Astrocyte of the spinal cord (primary cell): ENCODE measurements around the gene ALK.

ENCODE experiments used
- DNase-seq: peaks from one replicate; pipeline ENCODE4 v3.0.0; 2011; ENCODE audit warnings: low read depth, low spot score
- H3K4me3 ChIP-seq: 2 replicates; pipeline ENCODE4 v1.5.1; 2011; ENCODE audit warnings: low read depth, mild to moderate bottlenecking, low read length, moderate library complexity
- in situ Hi-C: cut with HindIII; loops from 2 replicates; pipeline ENCODE4 v1.10.0; 2017; ENCODE audit warnings: low sequenced_read_pairs
- TF ChIP-seq, protein P1 (sequence below): IDR thresholded peaks from 2 replicates; pipeline ENCODE4 v1.5.1; 2012; ENCODE audit warnings: low read depth, mild to moderate bottlenecking, low read length, inconsistent platforms

ALK gene

DNA sequence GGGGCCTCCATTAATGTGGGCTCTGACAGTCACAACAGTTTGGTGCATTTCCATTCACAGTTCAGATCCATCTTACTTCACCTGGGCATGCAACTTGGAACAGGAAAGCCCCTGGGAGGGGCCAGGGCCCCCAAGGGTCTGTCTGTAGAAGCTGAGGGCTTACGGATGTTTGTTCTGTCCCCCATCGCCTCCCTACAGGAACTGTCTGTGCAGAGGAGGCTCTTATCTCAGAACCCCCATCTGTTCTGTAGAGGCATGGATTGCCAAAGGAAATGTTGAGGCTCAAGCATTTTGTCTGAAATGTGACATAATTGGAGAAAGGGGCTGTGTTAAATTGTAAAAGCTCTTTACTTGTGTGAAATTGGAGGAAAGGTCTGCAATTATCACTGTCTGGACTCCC is 471.9 kb downstream of the ALK start:
- no peak for DNase-seq
- in situ Hi-C loops: no loop called here
- H3K4me3 ChIP-seq: no peak overlapping the region
- TF ChIP-seq, protein P1, sequence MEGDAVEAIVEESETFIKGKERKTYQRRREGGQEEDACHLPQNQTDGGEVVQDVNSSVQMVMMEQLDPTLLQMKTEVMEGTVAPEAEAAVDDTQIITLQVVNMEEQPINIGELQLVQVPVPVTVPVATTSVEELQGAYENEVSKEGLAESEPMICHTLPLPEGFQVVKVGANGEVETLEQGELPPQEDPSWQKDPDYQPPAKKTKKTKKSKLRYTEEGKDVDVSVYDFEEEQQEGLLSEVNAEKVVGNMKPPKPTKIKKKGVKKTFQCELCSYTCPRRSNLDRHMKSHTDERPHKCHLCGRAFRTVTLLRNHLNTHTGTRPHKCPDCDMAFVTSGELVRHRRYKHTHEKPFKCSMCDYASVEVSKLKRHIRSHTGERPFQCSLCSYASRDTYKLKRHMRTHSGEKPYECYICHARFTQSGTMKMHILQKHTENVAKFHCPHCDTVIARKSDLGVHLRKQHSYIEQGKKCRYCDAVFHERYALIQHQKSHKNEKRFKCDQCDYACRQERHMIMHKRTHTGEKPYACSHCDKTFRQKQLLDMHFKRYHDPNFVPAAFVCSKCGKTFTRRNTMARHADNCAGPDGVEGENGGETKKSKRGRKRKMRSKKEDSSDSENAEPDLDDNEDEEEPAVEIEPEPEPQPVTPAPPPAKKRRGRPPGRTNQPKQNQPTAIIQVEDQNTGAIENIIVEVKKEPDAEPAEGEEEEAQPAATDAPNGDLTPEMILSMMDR: no peak

DNA sequence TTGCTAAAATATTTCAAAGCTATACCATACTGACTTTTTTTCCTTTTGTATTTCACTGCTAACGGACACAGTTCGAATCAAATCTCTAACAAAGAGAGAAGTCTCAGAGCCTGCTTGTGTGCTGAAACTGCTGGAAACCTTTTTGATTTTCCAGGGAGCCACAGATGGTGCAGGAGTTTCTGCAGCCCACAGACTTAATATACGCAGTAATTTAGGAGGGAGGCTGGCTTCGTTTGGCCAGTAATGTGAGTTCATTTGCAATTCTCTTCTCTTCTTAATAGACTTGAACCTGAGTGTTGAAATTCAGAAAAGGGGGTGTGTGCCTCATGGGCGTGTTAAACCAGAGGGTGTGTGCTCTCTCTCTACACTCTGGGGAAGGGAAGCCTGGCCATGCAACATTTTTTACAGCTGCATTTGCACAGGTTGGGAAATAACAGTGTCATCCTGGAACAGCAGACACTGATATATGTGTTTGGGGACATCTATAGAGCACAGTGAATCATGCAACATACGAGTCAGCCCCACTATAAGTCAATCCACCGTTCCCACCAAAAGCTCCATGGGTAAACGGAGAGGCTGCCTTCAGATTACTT is 473.2 kb downstream of the ALK start:
- H3K4me3 ChIP-seq: no peak overlapping the region
- in situ Hi-C loops: no loop called here
- no peak for DNase-seq
- TF ChIP-seq, protein P1: no peak

DNA sequence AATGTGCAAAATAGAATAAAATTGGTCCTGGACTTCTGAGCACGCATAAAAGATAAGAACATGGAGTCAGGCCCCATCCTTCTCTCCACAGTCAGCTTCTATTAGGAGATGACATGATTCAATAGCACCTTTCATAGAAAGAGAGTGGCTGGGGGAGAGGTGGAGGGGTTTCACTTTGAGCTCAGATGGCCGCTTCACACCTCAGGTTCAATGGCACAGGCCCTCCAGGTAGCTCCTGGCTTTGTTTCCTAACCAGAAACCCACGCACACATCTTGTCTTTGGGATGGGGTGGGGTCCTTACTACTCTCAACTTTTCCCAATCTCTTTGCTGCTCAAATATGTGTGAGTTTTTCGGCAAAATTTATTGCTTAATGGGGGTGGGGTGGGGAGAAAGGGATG is 473.9 kb downstream of the ALK start:
- no peak for DNase-seq
- TF ChIP-seq, protein P1: no peak
- no peak overlapping the region for H3K4me3 ChIP-seq
- in situ Hi-C loops: no loop called here

DNA sequence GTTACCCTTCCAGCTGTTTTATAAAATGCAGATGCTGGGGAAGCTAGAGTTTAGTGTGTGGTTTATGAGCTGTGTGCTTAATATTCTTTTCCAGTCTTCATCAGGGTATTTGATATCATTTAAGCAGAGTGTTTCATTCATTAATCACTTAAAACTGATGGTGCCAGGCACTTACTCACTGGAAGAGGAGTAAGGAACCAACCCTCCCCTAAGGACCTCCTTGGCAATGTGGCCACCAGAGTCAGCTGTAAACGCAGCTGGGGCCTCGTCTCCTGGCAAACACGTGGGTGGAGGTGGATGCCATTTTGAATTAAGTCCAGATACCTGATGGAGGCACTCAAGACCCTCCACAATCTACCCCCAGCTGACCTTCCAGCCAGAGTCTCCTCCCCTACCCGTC is 474.5 kb downstream of the ALK start:
- TF ChIP-seq, protein P1: no peak
- H3K4me3 ChIP-seq: no peak overlapping the region
- in situ Hi-C loops: no loop called here
- DNase-seq: no peak

DNA sequence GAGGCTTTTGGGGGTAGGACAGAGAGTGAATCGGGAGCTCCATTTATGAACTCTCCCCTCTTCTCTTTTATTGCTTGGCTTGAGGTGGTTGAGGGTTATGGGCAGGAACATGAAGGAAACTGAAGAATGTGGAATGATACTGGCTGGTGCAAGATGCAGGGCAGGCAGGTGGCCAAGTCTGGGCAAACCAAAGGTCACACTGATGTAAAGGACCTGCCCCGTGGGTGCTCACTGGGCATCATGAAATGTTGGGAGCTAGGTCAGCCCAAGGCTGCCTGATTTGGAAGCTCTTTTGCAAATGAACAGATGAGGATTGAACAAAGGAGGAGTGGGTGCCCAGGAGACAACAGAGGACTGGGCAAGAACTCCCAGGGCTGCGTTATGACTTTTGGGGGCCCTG is 477.2 kb downstream of the ALK start:
- H3K4me3 ChIP-seq: no peak overlapping the region
- in situ Hi-C loops: no loop called here
- TF ChIP-seq, protein P1: no peak
- DNase-seq: no peak

DNA sequence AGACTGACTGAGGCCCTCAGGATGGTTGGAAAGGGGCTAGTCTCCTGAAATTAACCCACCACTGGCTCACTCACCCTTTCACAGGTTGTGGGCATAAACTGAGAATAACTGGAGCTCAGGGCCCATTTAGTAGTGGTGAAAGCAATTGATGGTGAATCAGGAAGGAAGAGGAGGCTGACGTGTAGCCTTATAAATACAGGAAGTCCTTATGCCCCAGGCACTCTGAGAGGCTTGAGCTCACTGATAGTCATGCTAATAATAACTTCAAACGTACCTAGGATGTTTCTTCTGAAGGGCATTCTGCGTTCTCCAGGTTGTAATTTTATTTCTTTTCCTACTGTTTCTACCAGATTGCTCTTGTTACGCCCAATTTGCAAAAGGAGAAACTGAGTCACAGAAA is 477.8 kb downstream of the ALK start:
- TF ChIP-seq, protein P1: no peak
- no peak overlapping the region for H3K4me3 ChIP-seq
- in situ Hi-C loops: no loop called here
- DNase-seq: no peak

DNA sequence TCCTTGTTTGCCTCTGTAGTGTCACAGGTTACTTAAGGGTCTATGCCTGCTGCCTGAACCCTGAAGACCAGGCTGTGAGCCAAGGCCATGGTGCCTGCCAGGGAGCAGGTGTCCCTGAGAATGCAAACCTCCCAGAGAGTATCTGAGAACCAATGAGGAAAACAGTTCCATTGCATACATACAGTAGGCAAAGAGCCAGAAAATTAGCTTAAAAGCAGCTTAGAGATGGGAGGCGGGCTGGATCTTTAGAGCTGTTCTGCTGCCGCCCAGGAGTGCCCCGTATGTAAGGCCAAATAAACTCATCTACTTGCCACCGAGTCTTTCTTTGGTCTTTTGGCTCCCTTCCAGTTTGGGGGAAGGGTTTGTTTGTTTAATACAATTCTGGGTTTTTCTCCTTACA is 478.2 kb downstream of the ALK start:
- no peak overlapping the region for H3K4me3 ChIP-seq
- TF ChIP-seq, protein P1: no peak
- DNase-seq: no peak
- in situ Hi-C loops: no loop called here
